K562 (cell line): ENCODE results near the gene GIPR. TPM values are rescaled to one million over a fixed set of nuclear protein-coding genes. Genes with fewer than 3 reads are reported as not detected.

Experiments
- ARID3A ChIP-seq: IDR thresholded peaks from 2 replicates; pipeline ENCODE4 v1.6.1; 2012; ENCODE audit warnings: low read depth, low read length, improper control_type of control experiment, borderline replicate concordance
- CEBPZ ChIP-seq: fragments of 150-350 bp; IDR thresholded peaks from 2 replicates; pipeline ENCODE4 v1.6.1; 2014; ENCODE audit warnings: low read depth, mild to moderate bottlenecking, low read length, borderline replicate concordance
- FOXA3 ChIP-seq, 2 experiments: fragments of 450-650 bp in 1 of 2; sonication (generic) in 1 of 2; formaldehyde crosslinking; IDR thresholded peaks in 1 of 2; conservative IDR thresholded peaks in 1 of 2; 2 replicates each; pipeline versions ENCODE4 v1.4.0 to v1.8.0; 2020 to 2022; ENCODE audit warnings: mild to moderate bottlenecking in 2 of 2, missing genetic modification reagents in 1 of 2
- FOXP4 ChIP-seq: sonication (generic); formaldehyde crosslinking; IDR thresholded peaks from 2 replicates; pipeline ENCODE4 v1.8.0; 2022; ENCODE audit warnings: mild to moderate bottlenecking, missing genetic modification reagents, borderline replicate concordance
- GATA2 ChIP-seq: sonication (generic); formaldehyde crosslinking; IDR thresholded peaks from 2 replicates; pipeline ENCODE4 v1.4.0; 2020; ENCODE audit warnings: mild to moderate bottlenecking, missing genetic modification reagents
- KAT8 ChIP-seq: fragments of 450-650 bp; IDR thresholded peaks from 2 replicates; pipeline ENCODE4 v1.6.1; 2016; ENCODE audit warnings: low read depth, mild to moderate bottlenecking
- MCM2 ChIP-seq: fragments of 450-650 bp; IDR thresholded peaks from 2 replicates; pipeline ENCODE4 v1.6.1; 2017; ENCODE audit warnings: low read depth, mild to moderate bottlenecking
- NFYB ChIP-seq: IDR thresholded peaks from 2 replicates; pipeline ENCODE4 v1.6.1; 2011; ENCODE audit warnings: mild to moderate bottlenecking, moderate library complexity; ENCODE audit not compliant: insufficient read length; ENCODE audit errors: extremely low read depth
- PKNOX1 ChIP-seq: fragments of 450-650 bp; IDR thresholded peaks from 2 replicates; pipeline ENCODE4 v1.6.1; 2016
- POLR2A ChIP-seq: fragments of 450-650 bp; conservative IDR thresholded peaks from 2 replicates; pipeline ENCODE4 v1.6.1; 2016
- SIN3B ChIP-seq: fragments of 450-650 bp; IDR thresholded peaks from 2 replicates; pipeline ENCODE4 v1.6.1; 2017; ENCODE audit warnings: low read depth, mild to moderate bottlenecking, moderate library complexity
- SIX5 ChIP-seq, 2 experiments: IDR thresholded peaks; 2 replicates each; pipeline ENCODE4 v1.6.1; 2011; ENCODE audit warnings: low read length in 2 of 2, borderline replicate concordance in 1 of 2, low read depth in 1 of 2, mild to moderate bottlenecking in 1 of 2, moderate library complexity in 1 of 2; ENCODE audit not compliant: insufficient read depth in 1 of 2
- SREBF2 ChIP-seq: sonication (generic); formaldehyde crosslinking; IDR thresholded peaks from 2 replicates; pipeline ENCODE4 v1.4.0; 2020; ENCODE audit warnings: mild to moderate bottlenecking, missing genetic modification reagents
- SRF ChIP-seq, 2 experiments: fragments of 250-450, 450-650 bp in 1 of 2; sonication (Bioruptor Pico) in 1 of 2; sonication (generic) in 1 of 2; formaldehyde crosslinking; IDR thresholded peaks; 2 replicates each; pipeline versions ENCODE4 v1.5.0 to v1.5.1; 2020 to 2022; ENCODE audit warnings: mild to moderate bottlenecking in 1 of 2, missing genetic modification reagents in 1 of 2
- TRIM24 ChIP-seq, 2 experiments: fragments of 450-650 bp; IDR thresholded peaks; 2 replicates each; pipeline ENCODE4 v1.6.1; 2016
- ZKSCAN1 ChIP-seq: fragments of 150-350 bp; IDR thresholded peaks from 2 replicates; pipeline ENCODE4 v1.6.1; 2016; ENCODE audit warnings: low read depth, low read length
- ZNF311 ChIP-seq: fragments of 250-450 bp; sonication (Bioruptor Pico); IDR thresholded peaks from 2 replicates; pipeline ENCODE4 v1.4.0; 2020; ENCODE audit warnings: mild to moderate bottlenecking, moderate library complexity
- polyA plus RNA-seq, 8 experiments: library from polyadenylated mRNA; depleted of rRNA in 4 of 8; stranded (reverse) in 5 of 8; unstranded in 3 of 8; fragments of >200 nt; fragmentation: Nextera tagmentation in 2 of 8; fragmentation: Illumina TruSeq in 1 of 8; extraction: Ambion mirVana in 2 of 8; extraction: Trizol in 1 of 8; gene quantifications; 2 replicates each; pipeline versions ENCODE4 v1.2.1 to v1.2.3, GENCODE V29; 2011 to 2014; ENCODE audit warnings: inconsistent platforms in 1 of 8, missing spikeins in 1 of 8
- total RNA-seq, 7 experiments: library from RNA; depleted of rRNA in 6 of 7; stranded (reverse); fragments of >200 nt in 6 of 7; fragmentation: Illumina TruSeq in 2 of 7; extraction: Trizol in 2 of 7; gene quantifications; 2 replicates each; pipeline versions ENCODE4 v1.2.1 to v1.2.3, GENCODE V29; 2011 to 2021; ENCODE audit warnings: low replicate concordance in 1 of 7

Gene GIPR
- total and polyA plus RNA-seq, 9 of the 15 experiments (the other 6 are each of a cell fraction or from before 2014, with no cell fraction given) = 2.2 to 26.8 (median 12.7) TPM

- TF ChIP-seq FOXP4 (CRISPR knock-in tag) = no peak
- TF ChIP-seq SREBF2 (CRISPR knock-in tag) = no peak
- peak; percentile 84 for TF ChIP-seq POLR2A
- no peak for TF ChIP-seq MCM2
- peak; percentile 81 for TF ChIP-seq GATA2 (CRISPR knock-in tag)
- TF ChIP-seq NFYB = peak; percentile 78
- TF ChIP-seq ZKSCAN1 = no peak; the same call in 1 of the 2 replicates
- no peak for TF ChIP-seq KAT8
- no peak for TF ChIP-seq ARID3A
- peak; percentile 85 for TF ChIP-seq PKNOX1
- TF ChIP-seq TRIM24 (IDR thresholded peaks at IDR 0.05) = no peak
- peak; percentile 64; the same call in 1 of the 2 replicates for TF ChIP-seq CEBPZ
- TF ChIP-seq ZNF311 = no peak
- peak in 1 of 2 experiments; percentile 39; a peak in 1 of 4 replicates for TF ChIP-seq FOXA3 (CRISPR knock-in tag; conservative IDR thresholded peaks at IDR 0.05 in 1 of 2, IDR thresholded peaks at IDR 0.05 in 1 of 2)
- peak; percentile 38; the same call in 1 of the 2 replicates for TF ChIP-seq SIN3B
- no peak for TF ChIP-seq SIX5 (IDR thresholded peaks at IDR 0.05; ENCODE audit: borderline replicate concordance in 1 of 2, insufficient read depth in 1 of 2, low read depth in 1 of 2, low read length in 2 of 2)
- TF ChIP-seq SRF (CRISPR knock-in tag; IDR thresholded peaks at IDR 0.05) = 0 out of 4 replicates have a peak, but pooled peaks of 1 of the 2 experiments have one; percentile 55
Measured at GRCh38 chr19:45692187-45693105, 24.4 kb downstream of the GIPR start, which contains the start of gene QPCTL (continued).
